ENCODE data around the gene OR6C65.
"Not testable (repeated sequence)": the region's sequence is repeated elsewhere in the genome, so short reads cannot be mapped to it uniquely, and the experiment has no call there.

OR6C65 gene

GRCh38 chr12:55400229-55400628 is at the start of gene OR6C65:
Gene OR6C65, plus strand, starts transcription at chr12:55400529. Its CDS starts 0 bp downstream, at chr12:55400529.
- DNase-seq (ENCODE audit: low spot score), result no peak

- not testable (repeated sequence) for DNase-seq (ENCODE audit: low spot score)
These were observed 45.0 kb upstream of the OR6C65 start for GRCh38 chr12:55355338-55355737.

GRCh38 chr12:55362675-55363074 is 37.7 kb upstream of the OR6C65 start, which contains the start of gene OR6C75:
Gene OR6C75, plus strand, starts transcription at chr12:55362975. Its CDS starts 2,136 bp downstream, at chr12:55365111.
- no peak for DNase-seq (ENCODE audit: low spot score)

- DNase-seq (ENCODE audit: low spot score), result no peak
These were observed 35.2 kb upstream of the OR6C65 start for GRCh38 chr12:55365086-55365485.

GRCh38 chr12:55372521-55372920 is 27.8 kb upstream of the OR6C65 start:
- no peak for DNase-seq (ENCODE audit: low spot score)

- no peak for DNase-seq (ENCODE audit: low spot score)
These were observed 14.4 kb upstream of the OR6C65 start for GRCh38 chr12:55385891-55386290.

- DNase-seq (ENCODE audit: low spot score), result no peak
These were observed 8.1 kb upstream of the OR6C65 start for GRCh38 chr12:55392032-55392795.

- no peak for DNase-seq (ENCODE audit: low spot score)
These were observed 4.0 kb upstream of the OR6C65 start for GRCh38 chr12:55396326-55396725.

- DNase-seq (ENCODE audit: low spot score), result no peak
These were observed 7.5 kb downstream of the OR6C65 start for GRCh38 chr12:55407866-55408265.

GRCh38 chr12:55409133-55409532 is 8.8 kb downstream of the OR6C65 start:
- DNase-seq (ENCODE audit: low spot score), result not testable (repeated sequence)

GRCh38 chr12:55412138-55412537 is 11.8 kb downstream of the OR6C65 start:
- DNase-seq (ENCODE audit: low spot score), result not testable (repeated sequence)

- not testable (repeated sequence) for DNase-seq (ENCODE audit: low spot score)
These were observed 13.4 kb downstream of the OR6C65 start for GRCh38 chr12:55413498-55414388.

- not testable (repeated sequence) for DNase-seq (ENCODE audit: low spot score)
These were observed 14.1 kb downstream of the OR6C65 start for GRCh38 chr12:55414396-55414823.

GRCh38 chr12:55414889-55415288 is 14.6 kb downstream of the OR6C65 start:
- DNase-seq (ENCODE audit: low spot score), result not testable (repeated sequence)

- DNase-seq (ENCODE audit: low spot score), result no peak
These were observed 16.6 kb downstream of the OR6C65 start for GRCh38 chr12:55416961-55417360.

GRCh38 chr12:55420307-55420962 is 20.1 kb downstream of the OR6C65 start:
- DNase-seq (ENCODE audit: low spot score), result no peak

- no peak for DNase-seq (ENCODE audit: low spot score)
These were observed 25.6 kb downstream of the OR6C65 start, which contains the start of gene OR6C76 for GRCh38 chr12:55425954-55426353. Gene OR6C76, plus strand, starts transcription at chr12:55426254. Its CDS starts 0 bp downstream, at chr12:55426254.

GRCh38 chr12:55428331-55429243 is 28.3 kb downstream of the OR6C65 start:
- DNase-seq (ENCODE audit: low spot score), result no peak

GRCh38 chr12:55441233-55441632 is 40.9 kb downstream of the OR6C65 start:
- DNase-seq (ENCODE audit: low spot score), result not testable (repeated sequence)

- DNase-seq (ENCODE audit: low spot score), result no peak
These were observed 43.4 kb downstream of the OR6C65 start, which contains the start of gene OR6C2 for GRCh38 chr12:55443776-55444175. Gene OR6C2, plus strand, starts transcription at chr12:55444076. Its CDS starts 8,138 bp downstream, at chr12:55452214.

- DNase-seq (ENCODE audit: low spot score), result no peak
These were observed 45.0 kb downstream of the OR6C65 start for GRCh38 chr12:55445357-55445756.

Measured in AG20443 (cell line).